Measurements from ENCODE around the gene NKAPD1.
"Not testable (repeated sequence)": the region's sequence is repeated elsewhere in the genome, so short reads cannot be mapped to it uniquely, and the experiment has no call there.

The NKAPD1 gene

GRCh38 chr11:112086422-112087191 is 12.5 kb downstream of the NKAPD1 start, which contains the start of the genes SDHD and TIMM8B:
TSS of gene SDHD (plus strand) at chr11:112086873. CDS start at chr11:112086908, 35 bp downstream.
TSS of gene TIMM8B (minus strand) at chr11:112086756. CDS start at chr11:112086723, 33 bp downstream.
- peak; percentile 96 for DNase-seq (ENCODE audit: low read depth)

GRCh38 chr11:112087212-112087611 is 13.1 kb downstream of the NKAPD1 start:
- DNase-seq (ENCODE audit: low read depth), result no peak

- not testable (repeated sequence) for DNase-seq (ENCODE audit: low read depth)
These were observed 21.2 kb downstream of the NKAPD1 start for GRCh38 chr11:112095302-112095701.

GRCh38 chr11:112096194-112096593 is 22.1 kb downstream of the NKAPD1 start:
- no peak for DNase-seq (ENCODE audit: low read depth)

GRCh38 chr11:112097734-112098528 is 23.8 kb downstream of the NKAPD1 start:
- DNase-seq (ENCODE audit: low read depth), result no peak

- DNase-seq (ENCODE audit: low read depth), result no peak
These were observed 26.4 kb downstream of the NKAPD1 start for GRCh38 chr11:112100462-112100861.

GRCh38 chr11:112103446-112103845 is 29.3 kb downstream of the NKAPD1 start:
- no peak for DNase-seq (ENCODE audit: low read depth)

GRCh38 chr11:112106070-112106469 is 32.0 kb downstream of the NKAPD1 start:
- no peak for DNase-seq (ENCODE audit: low read depth)

- peak; percentile 38 for DNase-seq (ENCODE audit: low read depth)
These were observed 39.7 kb downstream of the NKAPD1 start for GRCh38 chr11:112113539-112114457.

- DNase-seq (ENCODE audit: low read depth), result no peak
These were observed 40.4 kb downstream of the NKAPD1 start for GRCh38 chr11:112114460-112114859.

- DNase-seq (ENCODE audit: low read depth), result no peak
These were observed 41.3 kb downstream of the NKAPD1 start for GRCh38 chr11:112115386-112115785.

GRCh38 chr11:112118176-112118575 is 44.1 kb downstream of the NKAPD1 start:
- no peak for DNase-seq (ENCODE audit: low read depth)

GRCh38 chr11:112121981-112122615 is 48.0 kb downstream of the NKAPD1 start:
- no peak for DNase-seq (ENCODE audit: low read depth)

- DNase-seq (ENCODE audit: low read depth), result no peak
These were observed 49.0 kb downstream of the NKAPD1 start for GRCh38 chr11:112123129-112123528.

- DNase-seq (ENCODE audit: low read depth), result no peak
These were observed 53.0 kb downstream of the NKAPD1 start for GRCh38 chr11:112127056-112127455.

GRCh38 chr11:112128483-112129121 is 54.5 kb downstream of the NKAPD1 start:
- DNase-seq (ENCODE audit: low read depth), result peak; percentile 77

- DNase-seq (ENCODE audit: low read depth), result no peak
These were observed 55.6 kb downstream of the NKAPD1 start for GRCh38 chr11:112129656-112130055.

- DNase-seq (ENCODE audit: low read depth), result no peak
These were observed 58.6 kb downstream of the NKAPD1 start for GRCh38 chr11:112132737-112133136.

- no peak for DNase-seq (ENCODE audit: low read depth)
These were observed 60.4 kb downstream of the NKAPD1 start for GRCh38 chr11:112134473-112134872.
